Lower leg skin (tissue), 3 donors: Measurements from ENCODE around the gene DMXL2.

Experiments used
- CTCF ChIP-seq, 3 donors: fragments of 450-650 bp; IDR thresholded peaks; one replicate each; pipeline ENCODE4 v1.5.1; 2016; ENCODE audit warnings: antibody characterized with exemption in 3 of 3, mild to moderate bottlenecking in 3 of 3, moderate library complexity in 2 of 3
- POLR2A ChIP-seq, 2 donors: fragments of 450-650 bp; IDR thresholded peaks; one replicate each; pipeline ENCODE4 v1.6.1; 2016 to 2017; ENCODE audit warnings: antibody characterized with exemption in 2 of 2, mild to moderate bottlenecking in 1 of 2, moderate library complexity in 1 of 2

DNA sequence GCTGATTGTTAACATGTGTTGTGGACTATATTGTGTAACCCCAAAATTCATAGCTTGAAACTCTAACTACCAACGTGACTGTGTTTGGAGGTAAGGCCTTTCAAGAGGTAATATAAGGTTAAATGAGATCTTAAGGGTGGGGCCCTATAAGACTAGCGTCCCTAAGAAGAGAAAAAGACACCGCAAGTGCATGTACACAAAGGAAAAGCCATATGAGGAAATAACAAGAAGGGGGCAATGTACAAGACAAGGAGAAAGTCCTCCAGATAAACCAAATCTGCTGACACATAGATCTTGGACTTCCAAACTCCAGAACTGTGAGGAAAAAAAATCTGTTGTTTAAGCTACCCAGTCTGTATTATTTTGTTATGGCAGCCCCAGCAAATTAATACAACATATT is 8.6 kb downstream of the DMXL2 start:
- no peak for TF ChIP-seq POLR2A (IDR thresholded peaks at IDR 0.05)
- TF ChIP-seq CTCF (IDR thresholded peaks at IDR 0.05): no peak
